SK-N-SH treated with all-trans-retinoic acid at 6 μM for 48 hours (cell line): Measurements from ENCODE around the gene ITGB3.

Experiments used
- ARNTL ChIP-seq: fragments of 450-650 bp; formaldehyde crosslinking; IDR thresholded peaks from 2 replicates; pipeline ENCODE4 v1.5.0; 2020; ENCODE audit warnings: low read depth, mild to moderate bottlenecking, moderate library complexity, borderline replicate concordance
- BACH2 ChIP-seq: fragments of 250-450 bp; sonication (Bioruptor Pico); IDR thresholded peaks from 2 replicates; pipeline ENCODE4 v1.9.0; 2021; ENCODE audit warnings: mild to moderate bottlenecking, borderline replicate concordance
- CSDC2 ChIP-seq: fragments of 250-450 bp; sonication (Bioruptor Pico); IDR thresholded peaks from 2 replicates; pipeline ENCODE4 v1.5.0; 2020; ENCODE audit warnings: mild to moderate bottlenecking, moderate library complexity
- GLIS3 ChIP-seq: fragments of 250-450 bp; sonication (Bioruptor Pico); IDR thresholded peaks from 2 replicates; pipeline ENCODE4 v1.5.0; 2020; ENCODE audit warnings: mild to moderate bottlenecking, moderate library complexity
- OSR1 ChIP-seq: fragments of 250-450 bp; sonication (Bioruptor Pico); IDR thresholded peaks from 2 replicates; pipeline ENCODE4 v1.8.0; 2022; ENCODE audit warnings: moderate library complexity, mild to moderate bottlenecking, inconsistent platforms
- PATZ1 ChIP-seq: fragments of 250-450 bp; sonication (Bioruptor Pico); IDR thresholded peaks from 2 replicates; pipeline ENCODE4 v1.8.0; 2020; ENCODE audit warnings: mild to moderate bottlenecking, moderate library complexity, borderline replicate concordance
- POU6F1 ChIP-seq: fragments of 250-450 bp; sonication (Bioruptor Pico); IDR thresholded peaks from 2 replicates; pipeline ENCODE4 v1.8.0; 2021; ENCODE audit warnings: low read depth, mild to moderate bottlenecking, moderate library complexity, borderline replicate concordance
- RARB ChIP-seq: fragments of 250-450 bp; sonication (Bioruptor Pico); IDR thresholded peaks from 2 replicates; pipeline ENCODE4 v1.8.0; 2021; ENCODE audit warnings: mild to moderate bottlenecking, moderate library complexity
- TCF4 ChIP-seq: fragments of 250-450 bp; sonication (Bioruptor Pico); IDR thresholded peaks from 2 replicates; pipeline ENCODE4 v1.8.0; 2021; ENCODE audit warnings: mild to moderate bottlenecking, moderate library complexity, borderline replicate concordance
- ZFP3 ChIP-seq: fragments of 250-450 bp; sonication (Bioruptor Pico); IDR thresholded peaks from 2 replicates; pipeline ENCODE4 v1.5.0; 2020; ENCODE audit warnings: mild to moderate bottlenecking, moderate library complexity
- ZFP30 ChIP-seq: fragments of 450-650 bp; formaldehyde crosslinking; IDR thresholded peaks from 2 replicates; pipeline ENCODE4 v1.5.0; 2022; ENCODE audit warnings: mild to moderate bottlenecking, moderate library complexity
- ZNF8 ChIP-seq: fragments of 450-650 bp; formaldehyde crosslinking; IDR thresholded peaks from 2 replicates; pipeline ENCODE4 v1.5.0; 2020; ENCODE audit warnings: mild to moderate bottlenecking, moderate library complexity

- TF ChIP-seq ZFP30 (no peak), PATZ1 (no peak), ARNTL (CRISPR knock-in tag) (no peak), CSDC2 (CRISPR knock-in tag) (no peak), TCF4 (CRISPR knock-in tag) (no peak), GLIS3 (CRISPR knock-in tag) (no peak), ZFP3 (CRISPR knock-in tag) (no peak), RARB (CRISPR knock-in tag) (no peak), ZNF8 (CRISPR knock-in tag) (no peak), BACH2 (CRISPR knock-in tag) (no peak), POU6F1 (CRISPR knock-in tag) (no peak), OSR1 (CRISPR knock-in tag) (no peak)
Observed at GRCh38 chr17:47318197-47318918, 64.7 kb downstream of the ITGB3 start.
